Smooth muscle cell (in vitro differentiated cells): ENCODE data around the gene CCDC187. TPM values are rescaled to one million over a fixed set of nuclear protein-coding genes. Genes with fewer than 3 reads are reported as not detected.

Experiments used
- DNase-seq: peaks from one replicate; lab custom pipeline; 2025; ENCODE audit not compliant: unreplicated experiment; lab: John Stamatoyannopoulos, UW
- H2AFZ ChIP-seq: fragments of 200-600 bp; sonication (generic); 2 replicates; pipeline ENCODE4 v1.6.0; 2016; ENCODE audit warnings: antibody characterized with exemption, low read depth, mild to moderate bottlenecking
- H3F3A ChIP-seq: fragments of 200-600 bp; sonication (generic); 2 replicates; pipeline ENCODE4 v1.6.0; 2017; ENCODE audit warnings: antibody characterized with exemption, low read depth
- H3K27ac ChIP-seq: fragments of 200-600 bp; sonication (generic); 2 replicates; pipeline ENCODE4 v1.5.1; 2016; ENCODE audit warnings: low read depth, mild to moderate bottlenecking
- H3K27me3 ChIP-seq: fragments of 200-600 bp; sonication (generic); 2 replicates; pipeline ENCODE4 v1.6.1; 2016; ENCODE audit warnings: low read depth, mild to moderate bottlenecking
- H3K36me3 ChIP-seq: fragments of 200-600 bp; sonication (generic); 2 replicates; pipeline ENCODE4 v1.5.1; 2016; ENCODE audit warnings: low read depth
- H3K4me1 ChIP-seq: fragments of 200-600 bp; sonication (generic); 2 replicates; pipeline ENCODE4 v1.5.1; 2016; ENCODE audit warnings: low read depth
- H3K4me2 ChIP-seq: fragments of 200-600 bp; sonication (generic); 2 replicates; pipeline ENCODE4 v1.6.0; 2016; ENCODE audit warnings: mild to moderate bottlenecking
- H3K4me3 ChIP-seq: fragments of 200-600 bp; sonication (generic); 2 replicates; pipeline ENCODE4 v1.5.1; 2016; ENCODE audit warnings: mild to moderate bottlenecking
- H3K79me2 ChIP-seq: fragments of 200-600 bp; sonication (generic); 2 replicates; pipeline ENCODE4 v1.6.0; 2016; ENCODE audit warnings: low read depth, mild to moderate bottlenecking
- H3K9ac ChIP-seq: fragments of 200-600 bp; sonication (generic); 2 replicates; pipeline ENCODE4 v1.6.0; 2016; ENCODE audit warnings: low read depth
- H3K9me3 ChIP-seq: fragments of 200-600 bp; sonication (generic); replicated peaks from 2 replicates; pipeline ENCODE4 v1.5.1; 2016; ENCODE audit warnings: low read depth
- H4K20me1 ChIP-seq: fragments of 200-600 bp; sonication (generic); 2 replicates; pipeline ENCODE4 v1.6.0; 2016; ENCODE audit warnings: low read depth
- CTCF ChIP-seq: fragments of 200-600 bp; sonication (generic); IDR thresholded peaks from 2 replicates; pipeline ENCODE4 v1.5.1; 2017; ENCODE audit warnings: borderline replicate concordance, mild to moderate bottlenecking, antibody characterized with exemption; ENCODE audit not compliant: insufficient read depth, poor library complexity, severe bottlenecking
- WGBS: methylation state at CpG from one replicate; pipeline ENCODE4 v1.1.7; 2016; ENCODE audit warnings: low lambda C conversion rate; 5-methylcytosine and 5-hydroxymethylcytosine counted together
- polyA plus RNA-seq: library from polyadenylated mRNA; unstranded; fragments of >200 nt; fragmentation: Nextera tagmentation; extraction: Ambion mirVana; gene quantifications from 2 replicates; pipeline ENCODE4 v1.2.1, GENCODE V29; 2016
- total RNA-seq: library from RNA; depleted of rRNA; stranded (reverse); fragments of >200 nt; gene quantifications from 2 replicates; pipeline ENCODE4 v1.2.3, GENCODE V29; 2014

CCDC187 gene
- total and polyA plus RNA-seq, 2 experiments from 2014 or later, result 0.10 TPM; not detected in 1

- no peak overlapping the region for H3K27ac ChIP-seq
- DNase-seq, result peak; percentile 31
- TF ChIP-seq CTCF, result peak; percentile 81
Measured at GRCh38 chr9:136283291-136284235, 20.3 kb downstream of the CCDC187 start.

GRCh38 chr9:136282272-136282861, 21.5 kb downstream of the CCDC187 start:
- no peak for DNase-seq
- H3K36me3 ChIP-seq, result no peaks in the 10 kb centered on the region
- H3K9ac ChIP-seq, result no peak overlapping the region
- no peak for TF ChIP-seq CTCF
- H3K79me2 ChIP-seq, result no peaks in the 10 kb centered on the region
- H3K27ac ChIP-seq, result no peak overlapping the region
- 86% methylated on average over 12 of the region's 14 CpGs for WGBS
- no peaks in the 10 kb centered on the region for H3F3A ChIP-seq
- H3K27me3 ChIP-seq, result peaks cover 8% of the 10 kb centered on the region
- H3K4me2 ChIP-seq, result no peak overlapping the region
- H3K4me1 ChIP-seq, result peaks cover 3% of the 10 kb centered on the region
- H4K20me1 ChIP-seq, result no peaks in the 10 kb centered on the region
- H2AFZ ChIP-seq, result no peak overlapping the region
- H3K4me3 ChIP-seq, result no peak overlapping the region
- H3K9me3 ChIP-seq, result no peaks in the 10 kb centered on the region

More at GRCh38 chr9:136283291-136284235, 20.3 kb downstream of the CCDC187 start:
- Histone ChIP-seq H3K27me3 (peaks cover 3% of the 10 kb centered on the region), H3K36me3 (no peaks in the 10 kb centered on the region), H3K4me3 (no peak overlapping the region), H3K4me2 (no peak overlapping the region), H4K20me1 (no peaks in the 10 kb centered on the region), H3K79me2 (no peaks in the 10 kb centered on the region), H2AFZ (no peak overlapping the region), H3F3A (no peaks in the 10 kb centered on the region), H3K9ac (no peak overlapping the region), H3K9me3 (no peaks in the 10 kb centered on the region), H3K4me1 (peaks cover 3% of the 10 kb centered on the region)
- 51% methylated on average over 29 of the region's 32 CpGs for WGBS

- TF ChIP-seq CTCF, result no peak
- Histone ChIP-seq H4K20me1 (no peaks in the 10 kb centered on the region), H3K4me2 (no peak overlapping the region), H3K27ac (no peak overlapping the region), H3K9me3 (no peaks in the 10 kb centered on the region), H3K36me3 (no peaks in the 10 kb centered on the region), H3K79me2 (no peaks in the 10 kb centered on the region), H3K4me1 (peaks cover 3% of the 10 kb centered on the region), H3K27me3 (peaks cover 8% of the 10 kb centered on the region), H3F3A (no peaks in the 10 kb centered on the region), H3K9ac (no peak overlapping the region), H3K4me3 (no peak overlapping the region), H2AFZ (no peak overlapping the region)
- WGBS, result 93% methylated on average over 35 of the region's 39 CpGs
- no peak for DNase-seq
Measured at GRCh38 chr9:136281421-136282271, 22.2 kb downstream of the CCDC187 start.
